IMR-90 (cell line): ENCODE results near the gene ST6GALNAC3. TPM values are rescaled to one million over a fixed set of nuclear protein-coding genes. Genes with fewer than 3 reads are reported as not detected.

ENCODE experiments used
- ATAC-seq: fragments of 200-7000 bp; cut with Tn5 transposase; 2 replicates; pipeline ENCODE4 v1.9.1; 2020; ENCODE audit warnings: low read depth, mild to moderate bottlenecking, moderate library complexity
- BruUV-seq: library from RNA; stranded (reverse); fragments of 400-500 nt; replicated peaks from 2 replicates; lab custom pipeline; 2021; lab: Mats Ljungman, UMichigan
- CTCF ChIA-PET: fragments of 300-600 bp; formaldehyde crosslinking; extraction: SDS; loops from one replicate; lab custom pipeline; 2021; ENCODE audit warnings: antibody characterized with exemption; lab: Yijun Ruan, JAX
- POLR2A ChIA-PET: fragments of 300-600 bp; sonication (Branson Sonifier 250); formaldehyde crosslinking; loops from one replicate; lab custom pipeline; 2022; ENCODE audit warnings: antibody characterized with exemption; ENCODE audit not compliant: unreplicated experiment; lab: Charles Lee
- DNase-seq: peaks from one replicate; pipeline ENCODE4 v3.0.0; 2013
- H2AFZ ChIP-seq: replicated peaks from 2 replicates; pipeline ENCODE3; 2013; ENCODE audit warnings: low read length, mild to moderate bottlenecking; ENCODE audit not compliant: poor library complexity
- H2AK5ac ChIP-seq: 2 replicates; pipeline ENCODE4 v1.6.1; 2013; ENCODE audit warnings: low read depth, low read length, inconsistent platforms
- H2AK9ac ChIP-seq: replicated peaks from 2 replicates; pipeline ENCODE3; 2013; ENCODE audit warnings: mild to moderate bottlenecking, low read depth, low read length, moderate library complexity; ENCODE audit not compliant: poor library complexity
- H2BK120ac ChIP-seq: 2 replicates; pipeline ENCODE4 v1.6.1; 2013; ENCODE audit warnings: low read depth, low read length, inconsistent platforms
- H2BK15ac ChIP-seq: 3 replicates; pipeline ENCODE4 v1.6.1; 2013; ENCODE audit warnings: low read depth, low read length, inconsistent platforms
- H2BK20ac ChIP-seq: 2 replicates; pipeline ENCODE4 v1.6.1; 2013; ENCODE audit warnings: low read depth, mild to moderate bottlenecking, inconsistent platforms, low read length, moderate library complexity
- H2BK5ac ChIP-seq: 2 replicates; pipeline ENCODE4 v1.6.1; 2013; ENCODE audit warnings: mild to moderate bottlenecking, low read depth, low read length, inconsistent platforms; ENCODE audit not compliant: poor library complexity, severe bottlenecking
- H3K14ac ChIP-seq: replicated peaks from 2 replicates; pipeline ENCODE4 v1.6.1; 2013; ENCODE audit warnings: low read depth, low read length, inconsistent platforms
- H3K18ac ChIP-seq: 2 replicates; pipeline ENCODE4 v1.6.1; 2013; ENCODE audit warnings: low read depth, low read length, control low read depth
- H3K23ac ChIP-seq: 2 replicates; pipeline ENCODE4 v1.6.1; 2013; ENCODE audit warnings: low read depth, low read length, inconsistent platforms
- H3K27ac ChIP-seq: 2 replicates; pipeline ENCODE4 v1.5.1; 2013; ENCODE audit warnings: mild to moderate bottlenecking, control low read depth, low read length; ENCODE audit not compliant: insufficient read depth
- H3K27me3 ChIP-seq: 2 replicates; pipeline ENCODE4 v1.6.1; 2013; ENCODE audit warnings: low read length; ENCODE audit not compliant: control insufficient read depth, insufficient read depth
- H3K36me3 ChIP-seq: 2 replicates; pipeline ENCODE4 v1.6.1; 2013; ENCODE audit warnings: low read length, mixed read lengths; ENCODE audit not compliant: control insufficient read depth, insufficient read depth
- H3K4ac ChIP-seq: 2 replicates; pipeline ENCODE4 v1.6.1; 2013; ENCODE audit warnings: low read depth, low read length, inconsistent platforms
- H3K4me1 ChIP-seq: 2 replicates; pipeline ENCODE4 v1.6.1; 2013; ENCODE audit warnings: low read length, mixed read lengths; ENCODE audit not compliant: control insufficient read depth, insufficient read depth
- H3K4me2 ChIP-seq: 2 replicates; pipeline ENCODE4 v1.6.1; 2013; ENCODE audit warnings: low read depth, mild to moderate bottlenecking, control low read depth, low read length, moderate library complexity
- H3K4me3 ChIP-seq: 2 replicates; pipeline ENCODE4 v1.5.1; 2013; ENCODE audit warnings: low read depth, mild to moderate bottlenecking, control low read depth, low read length, moderate library complexity; ENCODE audit not compliant: insufficient read depth
- H3K56ac ChIP-seq: 2 replicates; pipeline ENCODE4 v1.6.1; 2013; ENCODE audit warnings: low read length, inconsistent platforms; ENCODE audit not compliant: insufficient read depth; ENCODE audit errors: extremely low read depth
- H3K79me1 ChIP-seq, 2 experiments: 2 replicates each; pipeline ENCODE4 v1.6.1; 2013; ENCODE audit warnings: low read length in 2 of 2, inconsistent platforms in 1 of 2, low read depth in 1 of 2
- H3K9ac ChIP-seq: 2 replicates; pipeline ENCODE4 v1.6.1; 2013; ENCODE audit warnings: low read depth, low read length, control low read depth
- H3K9me1 ChIP-seq: 2 replicates; pipeline ENCODE4 v1.6.1; 2013; ENCODE audit warnings: low read length, inconsistent platforms; ENCODE audit not compliant: insufficient read depth
- H3K9me3 ChIP-seq: 2 replicates; pipeline ENCODE4 v1.6.1; 2013; ENCODE audit warnings: low read length; ENCODE audit not compliant: control insufficient read depth, insufficient read depth
- H4K20me1 ChIP-seq: 2 replicates; pipeline ENCODE4 v1.6.1; 2013; ENCODE audit warnings: low read length, inconsistent platforms; ENCODE audit not compliant: insufficient read depth
- H4K5ac ChIP-seq: 2 replicates; pipeline ENCODE4 v1.6.1; 2013; ENCODE audit warnings: mild to moderate bottlenecking, low read depth, low read length, control low read depth
- H4K8ac ChIP-seq, 2 experiments: 2 replicates each; pipeline ENCODE4 v1.6.1; 2013; ENCODE audit warnings: low read depth in 2 of 2, low read length in 2 of 2, control low read depth in 1 of 2, inconsistent platforms in 1 of 2
- H4K91ac ChIP-seq: 2 replicates; pipeline ENCODE4 v1.6.1; 2013; ENCODE audit warnings: low read depth, low read length, inconsistent platforms; ENCODE audit not compliant: insufficient read depth
- CEBPB ChIP-seq: IDR thresholded peaks from 2 replicates; pipeline ENCODE4 v1.6.1; 2012; ENCODE audit warnings: low read depth, low read length, improper control_type of control experiment
- CHD1 ChIP-seq: IDR thresholded peaks from 2 replicates; pipeline ENCODE4 v1.6.1; 2012; ENCODE audit warnings: low read depth, low read length, improper control_type of control experiment
- CTCF ChIP-seq: conservative IDR thresholded peaks from 2 replicates; pipeline ENCODE4 v1.5.1; 2012; ENCODE audit warnings: mild to moderate bottlenecking, low read depth, low read length, improper control_type of control experiment
- ELK1 ChIP-seq: fragments of 150-350 bp; IDR thresholded peaks from 2 replicates; pipeline ENCODE4 v1.6.1; 2016; ENCODE audit warnings: low read depth, mild to moderate bottlenecking, low read length, moderate library complexity, borderline replicate concordance
- FOS ChIP-seq: fragments of 150-350 bp; IDR thresholded peaks from 2 replicates; pipeline ENCODE4 v1.6.1; 2016; ENCODE audit warnings: low read depth, low read length
- MAZ ChIP-seq: IDR thresholded peaks from 2 replicates; pipeline ENCODE4 v1.6.1; 2012; ENCODE audit warnings: low read depth, mild to moderate bottlenecking, low read length, improper control_type of control experiment, moderate library complexity, borderline replicate concordance
- NFE2L2 ChIP-seq: fragments of 150-350 bp; IDR thresholded peaks from 2 replicates; pipeline ENCODE4 v1.6.1; 2016; ENCODE audit warnings: low read depth, mild to moderate bottlenecking, low read length
- WGBS, 2 experiments: methylation state at CpG; one replicate each; pipeline versions ENCODE4 v1.1.5 to v1.1.7; 2013; ENCODE audit warnings: missing lambda C conversion rate in 2 of 2; ENCODE audit not compliant: insufficient read length in 1 of 2; ENCODE audit errors: extremely low coverage in 2 of 2; 5-methylcytosine and 5-hydroxymethylcytosine counted together
- dilution Hi-C: fragments of 300-500 bp; cut with HindIII; formaldehyde crosslinking; loops from one replicate; pipeline ENCODE4 v1.14.3; 2018; ENCODE audit warnings: low sequenced_read_pairs; ENCODE audit not compliant: unreplicated experiment
- in situ Hi-C: fragments of 300-500 bp; cut with MboI; formaldehyde crosslinking; loops from 3 replicates; pipeline ENCODE4 v1.14.3; 2019; ENCODE audit warnings: low sequenced_read_pairs, inconsistent platforms, mixed read lengths
- intact Hi-C: fragments of 100-400 bp; cut with micrococcal nuclease; formaldehyde crosslinking; loops from 2 replicates; pipeline ENCODE4 v1.10.0; 2022
- polyA plus RNA-seq, 3 experiments: library from polyadenylated mRNA; depleted of rRNA; stranded (reverse); fragments of >200 nt; gene quantifications; 2 replicates each; pipeline ENCODE4 v1.2.3, GENCODE V29; 2012; ENCODE audit warnings: low replicate concordance in 1 of 3
- total RNA-seq: library from RNA; depleted of rRNA; stranded (reverse); fragments of >200 nt; gene quantifications from 2 replicates; pipeline ENCODE4 v1.2.3, GENCODE V29; 2012

Gene ST6GALNAC3
- total and polyA plus RNA-seq, 2 of the 4 experiments (the other 2 are of a cell fraction): 0.65 to 1.3 TPM

- Histone ChIP-seq H4K91ac (no peak overlapping the region), H3K9me3 (no peaks in the 10 kb centered on the region), H3K4me1 (no peaks in the 10 kb centered on the region), H3K4me2 (no peak overlapping the region), H3K79me1 (no peaks in the 10 kb centered on the region), H3K56ac (no peak overlapping the region), H3K27ac (no peak overlapping the region), H4K8ac (no peak overlapping the region), H3K14ac (no peak overlapping the region), H3K4ac (no peak overlapping the region), H2BK20ac (no peak overlapping the region), H3K27me3 (no peaks in the 10 kb centered on the region), H2AK5ac (no peak overlapping the region), H3K4me3 (no peak overlapping the region), H2BK120ac (no peak overlapping the region), H4K20me1 (no peaks in the 10 kb centered on the region), H3K36me3 (no peaks in the 10 kb centered on the region), H3K9me1 (no peaks in the 10 kb centered on the region), H2BK5ac (no peak overlapping the region), H4K5ac (no peak overlapping the region), H2AFZ (no peak overlapping the region), H3K18ac (no peak overlapping the region), H3K9ac (no peak overlapping the region), H2BK15ac (no peak overlapping the region), H2AK9ac (no peak overlapping the region), H3K23ac (no peak overlapping the region)
- no peak for DNase-seq
- no peak for TF ChIP-seq CTCF
- TF ChIP-seq CHD1: no peak
- no peak for TF ChIP-seq NFE2L2
- no peak for TF ChIP-seq MAZ
- TF ChIP-seq ELK1: no peak
- TF ChIP-seq CEBPB: no peak
- no peak for TF ChIP-seq FOS
- in situ Hi-C loops: no loop called here
- dilution Hi-C loops: no loop called here
- WGBS, 2 experiments: no CpG with 5 or more reads among the region's 1 CpG
- ChIA-PET POLR2A (no interaction called here), CTCF (no interaction called here)
- intact Hi-C loops: no loop called here
- BruUV-seq: no TSS peak
- no peak for ATAC-seq
These were observed 217.2 kb downstream of the ST6GALNAC3 start for GRCh38 chr1:76291737-76292136.
